Measurements from ENCODE around the gene NEU1. TPM values are rescaled to one million over a fixed set of nuclear protein-coding genes. Genes with fewer than 3 reads are reported as not detected.

NEU1 gene
- total and polyA plus RNA-seq, 2 of the 8 experiments (the other 6 are each of a cell fraction or from before 2014, with no cell fraction given) = 41.2 to 72.1 TPM

DNA sequence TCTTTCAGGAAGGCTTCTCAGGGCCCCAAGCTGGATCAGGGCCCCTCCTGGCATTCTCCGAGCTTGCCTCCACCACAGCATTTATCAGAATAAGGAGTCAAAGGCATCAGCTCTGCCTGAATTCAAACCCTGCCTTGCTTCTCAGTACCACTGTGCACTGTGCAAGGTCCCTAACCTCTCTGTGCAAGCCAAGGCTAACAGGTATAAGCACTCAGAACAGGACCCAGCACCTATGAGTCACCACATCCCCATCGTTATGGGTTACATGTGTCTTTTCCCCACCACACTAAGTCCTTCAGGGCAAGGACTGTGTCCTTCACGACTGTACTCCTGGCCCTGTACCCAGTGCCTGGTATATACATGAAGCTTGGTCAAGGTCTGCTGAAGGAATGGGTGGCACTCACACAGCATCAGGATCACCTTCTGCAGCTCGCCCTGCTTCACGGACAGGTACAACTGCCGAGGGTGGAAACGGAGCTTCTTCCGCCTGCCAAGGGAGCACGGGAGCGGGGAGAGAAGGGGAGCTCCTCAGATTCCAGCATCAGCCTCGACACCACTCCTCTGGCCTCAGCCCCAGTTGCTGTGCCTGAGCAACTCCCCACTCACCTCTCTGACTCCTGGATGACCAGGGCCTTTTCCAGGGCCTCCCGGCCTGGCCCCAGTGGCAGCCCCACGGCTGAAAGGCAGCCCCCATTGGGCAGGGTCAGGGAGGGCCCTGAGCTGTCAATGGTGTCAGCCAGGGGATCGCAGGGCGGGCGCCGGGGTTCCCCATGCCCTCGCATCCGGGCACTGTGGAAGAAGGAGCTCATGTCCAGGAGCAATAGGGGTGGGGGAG lies 24.8 kb upstream of the NEU1 start (continued):
- TF ChIP-seq, protein P1, sequence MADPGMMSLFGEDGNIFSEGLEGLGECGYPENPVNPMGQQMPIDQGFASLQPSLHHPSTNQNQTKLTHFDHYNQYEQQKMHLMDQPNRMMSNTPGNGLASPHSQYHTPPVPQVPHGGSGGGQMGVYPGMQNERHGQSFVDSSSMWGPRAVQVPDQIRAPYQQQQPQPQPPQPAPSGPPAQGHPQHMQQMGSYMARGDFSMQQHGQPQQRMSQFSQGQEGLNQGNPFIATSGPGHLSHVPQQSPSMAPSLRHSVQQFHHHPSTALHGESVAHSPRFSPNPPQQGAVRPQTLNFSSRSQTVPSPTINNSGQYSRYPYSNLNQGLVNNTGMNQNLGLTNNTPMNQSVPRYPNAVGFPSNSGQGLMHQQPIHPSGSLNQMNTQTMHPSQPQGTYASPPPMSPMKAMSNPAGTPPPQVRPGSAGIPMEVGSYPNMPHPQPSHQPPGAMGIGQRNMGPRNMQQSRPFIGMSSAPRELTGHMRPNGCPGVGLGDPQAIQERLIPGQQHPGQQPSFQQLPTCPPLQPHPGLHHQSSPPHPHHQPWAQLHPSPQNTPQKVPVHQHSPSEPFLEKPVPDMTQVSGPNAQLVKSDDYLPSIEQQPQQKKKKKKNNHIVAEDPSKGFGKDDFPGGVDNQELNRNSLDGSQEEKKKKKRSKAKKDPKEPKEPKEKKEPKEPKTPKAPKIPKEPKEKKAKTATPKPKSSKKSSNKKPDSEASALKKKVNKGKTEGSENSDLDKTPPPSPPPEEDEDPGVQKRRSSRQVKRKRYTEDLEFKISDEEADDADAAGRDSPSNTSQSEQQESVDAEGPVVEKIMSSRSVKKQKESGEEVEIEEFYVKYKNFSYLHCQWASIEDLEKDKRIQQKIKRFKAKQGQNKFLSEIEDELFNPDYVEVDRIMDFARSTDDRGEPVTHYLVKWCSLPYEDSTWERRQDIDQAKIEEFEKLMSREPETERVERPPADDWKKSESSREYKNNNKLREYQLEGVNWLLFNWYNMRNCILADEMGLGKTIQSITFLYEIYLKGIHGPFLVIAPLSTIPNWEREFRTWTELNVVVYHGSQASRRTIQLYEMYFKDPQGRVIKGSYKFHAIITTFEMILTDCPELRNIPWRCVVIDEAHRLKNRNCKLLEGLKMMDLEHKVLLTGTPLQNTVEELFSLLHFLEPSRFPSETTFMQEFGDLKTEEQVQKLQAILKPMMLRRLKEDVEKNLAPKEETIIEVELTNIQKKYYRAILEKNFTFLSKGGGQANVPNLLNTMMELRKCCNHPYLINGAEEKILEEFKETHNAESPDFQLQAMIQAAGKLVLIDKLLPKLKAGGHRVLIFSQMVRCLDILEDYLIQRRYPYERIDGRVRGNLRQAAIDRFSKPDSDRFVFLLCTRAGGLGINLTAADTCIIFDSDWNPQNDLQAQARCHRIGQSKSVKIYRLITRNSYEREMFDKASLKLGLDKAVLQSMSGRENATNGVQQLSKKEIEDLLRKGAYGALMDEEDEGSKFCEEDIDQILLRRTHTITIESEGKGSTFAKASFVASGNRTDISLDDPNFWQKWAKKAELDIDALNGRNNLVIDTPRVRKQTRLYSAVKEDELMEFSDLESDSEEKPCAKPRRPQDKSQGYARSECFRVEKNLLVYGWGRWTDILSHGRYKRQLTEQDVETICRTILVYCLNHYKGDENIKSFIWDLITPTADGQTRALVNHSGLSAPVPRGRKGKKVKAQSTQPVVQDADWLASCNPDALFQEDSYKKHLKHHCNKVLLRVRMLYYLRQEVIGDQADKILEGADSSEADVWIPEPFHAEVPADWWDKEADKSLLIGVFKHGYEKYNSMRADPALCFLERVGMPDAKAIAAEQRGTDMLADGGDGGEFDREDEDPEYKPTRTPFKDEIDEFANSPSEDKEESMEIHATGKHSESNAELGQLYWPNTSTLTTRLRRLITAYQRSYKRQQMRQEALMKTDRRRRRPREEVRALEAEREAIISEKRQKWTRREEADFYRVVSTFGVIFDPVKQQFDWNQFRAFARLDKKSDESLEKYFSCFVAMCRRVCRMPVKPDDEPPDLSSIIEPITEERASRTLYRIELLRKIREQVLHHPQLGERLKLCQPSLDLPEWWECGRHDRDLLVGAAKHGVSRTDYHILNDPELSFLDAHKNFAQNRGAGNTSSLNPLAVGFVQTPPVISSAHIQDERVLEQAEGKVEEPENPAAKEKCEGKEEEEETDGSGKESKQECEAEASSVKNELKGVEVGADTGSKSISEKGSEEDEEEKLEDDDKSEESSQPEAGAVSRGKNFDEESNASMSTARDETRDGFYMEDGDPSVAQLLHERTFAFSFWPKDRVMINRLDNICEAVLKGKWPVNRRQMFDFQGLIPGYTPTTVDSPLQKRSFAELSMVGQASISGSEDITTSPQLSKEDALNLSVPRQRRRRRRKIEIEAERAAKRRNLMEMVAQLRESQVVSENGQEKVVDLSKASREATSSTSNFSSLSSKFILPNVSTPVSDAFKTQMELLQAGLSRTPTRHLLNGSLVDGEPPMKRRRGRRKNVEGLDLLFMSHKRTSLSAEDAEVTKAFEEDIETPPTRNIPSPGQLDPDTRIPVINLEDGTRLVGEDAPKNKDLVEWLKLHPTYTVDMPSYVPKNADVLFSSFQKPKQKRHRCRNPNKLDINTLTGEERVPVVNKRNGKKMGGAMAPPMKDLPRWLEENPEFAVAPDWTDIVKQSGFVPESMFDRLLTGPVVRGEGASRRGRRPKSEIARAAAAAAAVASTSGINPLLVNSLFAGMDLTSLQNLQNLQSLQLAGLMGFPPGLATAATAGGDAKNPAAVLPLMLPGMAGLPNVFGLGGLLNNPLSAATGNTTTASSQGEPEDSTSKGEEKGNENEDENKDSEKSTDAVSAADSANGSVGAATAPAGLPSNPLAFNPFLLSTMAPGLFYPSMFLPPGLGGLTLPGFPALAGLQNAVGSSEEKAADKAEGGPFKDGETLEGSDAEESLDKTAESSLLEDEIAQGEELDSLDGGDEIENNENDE (IDR thresholded peaks at IDR 0.05; ENCODE audit: insufficient replicate concordance, low read length) = no peak
- TF ChIP-seq RAD21 (IDR thresholded peaks at IDR 0.05 in 1 of 2, conservative IDR thresholded peaks at IDR 0.05 in 1 of 2; ENCODE audit: low read depth in 2 of 2, low read length in 2 of 2) (no peak), ASH2L (IDR thresholded peaks at IDR 0.05; ENCODE audit: low read length) (no peak), CREB1 (IDR thresholded peaks at IDR 0.05) (no peak), HDAC2 (IDR thresholded peaks at IDR 0.05; ENCODE audit: borderline replicate concordance in 1 of 2, low read depth in 2 of 2, low read length in 2 of 2) (no peak)
- TF ChIP-seq, protein P2, sequence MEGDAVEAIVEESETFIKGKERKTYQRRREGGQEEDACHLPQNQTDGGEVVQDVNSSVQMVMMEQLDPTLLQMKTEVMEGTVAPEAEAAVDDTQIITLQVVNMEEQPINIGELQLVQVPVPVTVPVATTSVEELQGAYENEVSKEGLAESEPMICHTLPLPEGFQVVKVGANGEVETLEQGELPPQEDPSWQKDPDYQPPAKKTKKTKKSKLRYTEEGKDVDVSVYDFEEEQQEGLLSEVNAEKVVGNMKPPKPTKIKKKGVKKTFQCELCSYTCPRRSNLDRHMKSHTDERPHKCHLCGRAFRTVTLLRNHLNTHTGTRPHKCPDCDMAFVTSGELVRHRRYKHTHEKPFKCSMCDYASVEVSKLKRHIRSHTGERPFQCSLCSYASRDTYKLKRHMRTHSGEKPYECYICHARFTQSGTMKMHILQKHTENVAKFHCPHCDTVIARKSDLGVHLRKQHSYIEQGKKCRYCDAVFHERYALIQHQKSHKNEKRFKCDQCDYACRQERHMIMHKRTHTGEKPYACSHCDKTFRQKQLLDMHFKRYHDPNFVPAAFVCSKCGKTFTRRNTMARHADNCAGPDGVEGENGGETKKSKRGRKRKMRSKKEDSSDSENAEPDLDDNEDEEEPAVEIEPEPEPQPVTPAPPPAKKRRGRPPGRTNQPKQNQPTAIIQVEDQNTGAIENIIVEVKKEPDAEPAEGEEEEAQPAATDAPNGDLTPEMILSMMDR (IDR thresholded peaks at IDR 0.05; ENCODE audit: control extremely low read depth in 1 of 3, insufficient read depth in 1 of 3, low read depth in 1 of 3, low read length in 3 of 3) = no peak
